Left lung (tissue), 10 donors: ENCODE data around the gene NDRG3. TPM values are rescaled to one million over a fixed set of nuclear protein-coding genes. Genes with fewer than 3 reads are reported as not detected.

Experiments
- ATAC-seq: fragments of 200-7000 bp; cut with Tn5 transposase; one replicate; pipeline ENCODE4 v1.9.1; 2020; ENCODE audit warnings: moderate library complexity
- DNase-seq, 4 donors: peaks; one replicate each; pipeline ENCODE4 v3.0.0-alpha.2; 2013 to 2020
- H3K27ac ChIP-seq, 2 donors: fragments of 200-600 bp; sonication (generic) in 1 of 2; one replicate each; pipeline versions ENCODE4 v1.5.0 to v1.8.0; 2020 to 2021
- H3K27me3 ChIP-seq, 2 donors: fragments of 200-600 bp; sonication (generic) in 1 of 2; one replicate each; pipeline versions ENCODE4 v1.5.0 to v1.8.0; 2020 to 2021
- H3K36me3 ChIP-seq, 2 donors: fragments of 200-600 bp; sonication (generic) in 1 of 2; one replicate each; pipeline versions ENCODE4 v1.5.0 to v1.8.0; 2020 to 2021
- H3K4me1 ChIP-seq, 2 donors: fragments of 200-600 bp; one replicate each; pipeline ENCODE4 v1.8.0; 2021
- H3K4me3 ChIP-seq, 2 donors: fragments of 200-600 bp; sonication (generic) in 1 of 2; one replicate each; pipeline versions ENCODE4 v1.5.0 to v1.8.0; 2020 to 2021; ENCODE audit warnings: mild to moderate bottlenecking in 1 of 2
- H3K9me3 ChIP-seq, 2 donors: fragments of 200-600 bp; sonication (generic) in 1 of 2; one replicate each; pipeline versions ENCODE4 v1.5.0 to v1.8.0; 2020 to 2021
- intact Hi-C, 2 donors: fragments of 100-400 bp; cut with DNase I; formaldehyde crosslinking; loops; one replicate each; pipeline versions ENCODE4 v1.11.2 to v1.14.2; 2022
- polyA plus RNA-seq, 6 donors: library from polyadenylated mRNA; unstranded; fragments of 120-200 nt; gene quantifications; one replicate each; pipeline ENCODE4 v1.2.1, GENCODE V29; 2013; ENCODE audit not compliant: insufficient read length in 6 of 6
- total RNA-seq, 2 donors: library from RNA; stranded (reverse); fragmentation: NEBNext Ultra II Directional; extraction: Animal tissue kit (Norgen Biotek cat#: 25700); gene quantifications; one replicate each; pipeline ENCODE4 v1.2.1, GENCODE V29; 2021
- TF ChIP-seq, protein P1 (sequence below), 2 donors: fragments of 200-600 bp; sonication (generic) in 1 of 2; IDR thresholded peaks; one replicate each; pipeline versions ENCODE4 v1.5.0 to v1.8.0; 2021; ENCODE audit warnings: antibody characterized with exemption in 2 of 2
- donor health status: DM: no; HTN: yes; CAD: no.
- donor health status: DM: no; HTN: no; CAD: no.

The NDRG3 gene
- total and polyA plus RNA-seq, 8 donors = 28.6 to 41.2 (median 33.9) TPM

DNA sequence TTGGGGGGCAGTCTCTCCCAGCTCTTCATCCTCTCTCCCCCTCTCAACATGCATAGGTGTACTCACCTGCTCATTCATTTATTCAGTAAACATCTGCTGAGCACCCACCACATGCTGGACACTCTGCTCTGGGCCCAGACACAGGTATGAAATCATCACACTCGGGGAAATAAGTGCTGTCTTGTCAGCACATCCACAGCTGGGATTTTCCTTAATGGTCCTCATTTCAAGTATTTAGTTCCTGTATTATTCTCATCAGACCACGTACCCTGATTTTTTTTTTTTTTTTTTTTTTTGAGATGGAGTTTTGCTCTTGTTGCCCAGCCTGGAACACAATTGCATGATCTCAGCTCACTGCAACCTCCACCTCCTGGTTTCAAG is 121.0 kb downstream of the NDRG3 start:
- DNase-seq (no peak), ATAC-seq (no peak)
- Histone ChIP-seq H3K27ac (no peak overlapping the region), H3K9me3 (no peaks in the 10 kb centered on the region), H3K27me3 (no peaks in the 10 kb centered on the region), H3K4me3 (no peak overlapping the region), H3K36me3 (no peaks in the 10 kb centered on the region), H3K4me1 (peaks cover 0 to 2% of the 10 kb centered on the region in 2 donors)
- intact Hi-C loops = no loop called here
- TF ChIP-seq, protein P1, sequence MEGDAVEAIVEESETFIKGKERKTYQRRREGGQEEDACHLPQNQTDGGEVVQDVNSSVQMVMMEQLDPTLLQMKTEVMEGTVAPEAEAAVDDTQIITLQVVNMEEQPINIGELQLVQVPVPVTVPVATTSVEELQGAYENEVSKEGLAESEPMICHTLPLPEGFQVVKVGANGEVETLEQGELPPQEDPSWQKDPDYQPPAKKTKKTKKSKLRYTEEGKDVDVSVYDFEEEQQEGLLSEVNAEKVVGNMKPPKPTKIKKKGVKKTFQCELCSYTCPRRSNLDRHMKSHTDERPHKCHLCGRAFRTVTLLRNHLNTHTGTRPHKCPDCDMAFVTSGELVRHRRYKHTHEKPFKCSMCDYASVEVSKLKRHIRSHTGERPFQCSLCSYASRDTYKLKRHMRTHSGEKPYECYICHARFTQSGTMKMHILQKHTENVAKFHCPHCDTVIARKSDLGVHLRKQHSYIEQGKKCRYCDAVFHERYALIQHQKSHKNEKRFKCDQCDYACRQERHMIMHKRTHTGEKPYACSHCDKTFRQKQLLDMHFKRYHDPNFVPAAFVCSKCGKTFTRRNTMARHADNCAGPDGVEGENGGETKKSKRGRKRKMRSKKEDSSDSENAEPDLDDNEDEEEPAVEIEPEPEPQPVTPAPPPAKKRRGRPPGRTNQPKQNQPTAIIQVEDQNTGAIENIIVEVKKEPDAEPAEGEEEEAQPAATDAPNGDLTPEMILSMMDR (IDR thresholded peaks at IDR 0.05) = no peak

DNA sequence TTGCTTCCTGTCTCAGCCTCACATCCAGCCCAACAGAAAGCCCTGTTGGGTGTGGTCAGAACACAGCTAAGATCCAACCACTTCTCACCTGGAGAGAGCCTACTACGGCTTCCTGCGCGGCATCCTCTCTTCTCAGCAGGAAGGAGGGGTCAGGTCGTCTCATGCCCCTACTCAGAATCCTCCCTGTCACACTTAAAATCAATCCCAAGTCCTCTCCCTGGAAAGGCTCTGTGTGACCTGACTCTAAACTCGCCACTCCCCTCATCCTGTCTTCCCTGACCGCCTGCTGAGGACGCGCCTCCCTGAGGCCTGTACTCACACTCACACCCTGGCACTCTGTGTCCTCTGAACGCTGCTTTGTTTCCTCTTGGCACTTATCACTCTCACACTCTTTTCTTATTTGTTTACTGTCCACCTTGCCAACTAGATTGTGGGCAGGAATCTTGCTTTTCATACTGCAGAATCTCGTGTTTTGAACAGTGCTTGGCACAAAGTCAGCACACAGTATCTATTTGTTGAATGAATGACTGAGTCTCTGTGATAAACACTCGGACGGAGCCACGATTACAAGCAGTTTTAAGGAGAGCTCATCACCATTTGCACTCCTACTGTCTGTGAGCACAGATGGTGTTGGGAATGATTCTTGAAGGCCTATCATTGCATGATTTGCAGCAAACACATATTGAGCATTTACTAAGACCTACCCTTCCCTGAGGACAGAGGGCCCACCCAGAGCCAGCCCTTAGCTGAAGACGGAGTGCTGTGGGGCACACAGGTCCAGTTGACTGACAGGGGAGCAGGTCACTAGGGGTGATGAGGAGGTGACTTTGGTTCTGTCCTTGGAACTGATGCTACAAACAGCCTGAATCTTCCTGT is 121.6 kb downstream of the NDRG3 start:
- DNase-seq = no peak
- intact Hi-C loops = no loop called here
- Histone ChIP-seq H3K4me3 (no peak overlapping the region), H3K4me1 (no peaks in the 10 kb centered on the region), H3K27me3 (no peaks in the 10 kb centered on the region), H3K9me3 (no peaks in the 10 kb centered on the region), H3K36me3 (no peaks in the 10 kb centered on the region), H3K27ac (no peak overlapping the region)
- TF ChIP-seq, protein P1 (IDR thresholded peaks at IDR 0.05) = no peak
- ATAC-seq = peak; percentile 80

- no peak for DNase-seq
- ATAC-seq = no peak
- intact Hi-C loops = no loop called here
- H3K27me3 ChIP-seq = no peaks in the 10 kb centered on the region
- no peaks in the 10 kb centered on the region for H3K36me3 ChIP-seq
- H3K4me3 ChIP-seq = no peak overlapping the region
- H3K4me1 ChIP-seq = no peaks in the 10 kb centered on the region
- no peak overlapping the region for H3K27ac ChIP-seq
- TF ChIP-seq, protein P1 (IDR thresholded peaks at IDR 0.05) = no peak
- no peaks in the 10 kb centered on the region for H3K9me3 ChIP-seq
These were observed 122.4 kb downstream of the NDRG3 start for GRCh38 chr20:36623444-36623843.

GRCh38 chr20:36620917-36621316 is 125.0 kb downstream of the NDRG3 start:
- ATAC-seq (no peak), DNase-seq (no peak)
- Histone ChIP-seq H3K27me3 (no peaks in the 10 kb centered on the region), H3K4me1 (no peaks in the 10 kb centered on the region), H3K4me3 (no peak overlapping the region), H3K9me3 (no peaks in the 10 kb centered on the region), H3K36me3 (peaks cover 0 to 2% of the 10 kb centered on the region in 2 donors), H3K27ac (no peak overlapping the region)
- intact Hi-C loops = no loop called here
- TF ChIP-seq, protein P1 (IDR thresholded peaks at IDR 0.05) = no peak

DNA sequence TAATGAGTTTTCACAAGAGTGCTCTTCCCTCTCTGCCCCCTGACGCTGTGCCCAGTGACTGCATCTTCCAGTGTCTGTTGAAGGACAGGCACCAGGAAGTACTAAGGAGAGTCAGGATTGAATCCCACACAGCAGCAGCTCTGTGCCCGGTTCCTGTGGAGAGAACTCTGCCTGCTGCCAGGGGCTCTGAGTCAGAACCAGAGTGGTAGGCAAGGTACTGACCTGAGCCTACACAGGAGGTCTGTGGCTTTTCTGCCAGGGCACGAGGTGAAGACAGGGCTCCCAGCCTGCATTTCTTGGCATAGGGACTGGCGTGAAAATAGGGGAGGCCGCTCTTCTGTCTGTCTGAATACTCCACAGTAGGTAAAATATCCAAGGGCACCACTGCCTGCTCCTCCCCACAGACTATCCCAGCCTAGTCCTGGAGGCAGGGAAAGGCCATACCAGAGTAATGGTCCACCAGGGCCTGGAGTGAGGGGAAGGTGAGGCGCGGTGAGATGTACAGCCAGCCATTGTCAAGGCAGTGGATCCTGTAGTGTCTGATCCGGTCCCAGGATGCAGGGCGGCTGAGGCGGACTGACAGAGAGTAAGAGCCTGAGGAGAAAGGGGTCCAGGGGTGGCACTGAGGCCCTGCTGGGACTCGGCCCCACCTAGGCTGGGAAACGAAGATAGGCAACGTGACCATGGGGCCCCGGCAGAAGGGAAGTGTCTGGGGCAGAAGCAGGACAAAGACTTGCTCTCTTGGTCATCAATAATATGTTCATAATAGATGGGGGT is 130.9 kb downstream of the NDRG3 start:
- no peak overlapping the region for H3K4me3 ChIP-seq
- peak; percentile 14 for ATAC-seq
- no peaks in the 10 kb centered on the region for H3K9me3 ChIP-seq
- H3K4me1 ChIP-seq = no peaks in the 10 kb centered on the region
- H3K27ac ChIP-seq = no peak overlapping the region
- intact Hi-C loops = no loop called here
- peaks cover 0 to 61% of the 10 kb centered on the region in 2 donors for H3K36me3 ChIP-seq
- TF ChIP-seq, protein P1 (IDR thresholded peaks at IDR 0.05) = no peak
- no peak for DNase-seq
- no peaks in the 10 kb centered on the region for H3K27me3 ChIP-seq
